ENCODE data around the gene ZSWIM1. TPM values are rescaled to one million over a fixed set of nuclear protein-coding genes. Genes with fewer than 3 reads are reported as not detected.

ZSWIM1 gene
- total RNA-seq, 1 donor from 2014 or later = 9.0 TPM

GRCh38 chr20:45910670-45911485 is 29.9 kb downstream of the ZSWIM1 start:
- H3K9ac ChIP-seq (ENCODE audit: low read length) = peak overlapping the region; percentile 71
- peak overlapping the region; percentile 79 for H3K27ac Mint-ChIP-seq (ENCODE audit: unreplicated experiment)
- peak overlapping the region; percentile 89 for H3K4me3 Mint-ChIP-seq (ENCODE audit: unreplicated experiment)
- peaks cover 2% of the 10 kb centered on the region for H3K79me2 ChIP-seq (ENCODE audit: insufficient read depth, low read length)
- FAIRE-seq (no peak), DNase-seq (ENCODE audit: low read depth) (peak; percentile 100)
- no peaks in the 10 kb centered on the region for H3K27me3 ChIP-seq (ENCODE audit: insufficient read depth, low read length)
- H3K27ac ChIP-seq (ENCODE audit: low read depth, low read length) = peak overlapping the region; percentile 63
- H3K36me3 ChIP-seq (ENCODE audit: insufficient read depth, low read length) = peaks cover 2% of the 10 kb centered on the region
- no peak for TF ChIP-seq CTCF (IDR thresholded peaks at IDR 0.05; ENCODE audit: insufficient read depth, low read depth, low read length)
- H2AFZ ChIP-seq (ENCODE audit: low read depth, low read length) = peak overlapping the region; percentile 83
- no peaks in the 10 kb centered on the region for H3K27me3 Mint-ChIP-seq (ENCODE audit: low read depth, unreplicated experiment)
- peaks cover 12% of the 10 kb centered on the region for H3K4me1 Mint-ChIP-seq (ENCODE audit: low read depth, unreplicated experiment)
- peaks cover 21% of the 10 kb centered on the region for H3K4me1 ChIP-seq (ENCODE audit: insufficient read depth, low read length)
- peak overlapping the region; percentile 54 for H3K4me3 ChIP-seq (ENCODE audit: insufficient read depth, low read depth, low read length)
- H3K9me3 Mint-ChIP-seq (ENCODE audit: unreplicated experiment) = peaks cover 10% of the 10 kb centered on the region
- peak overlapping the region; percentile 89 for H3K4me2 ChIP-seq (ENCODE audit: low read length)
- no peaks in the 10 kb centered on the region for H3K9me3 ChIP-seq (ENCODE audit: insufficient read depth, low read depth, low read length)
- peaks cover 27% of the 10 kb centered on the region for H3K36me3 Mint-ChIP-seq (ENCODE audit: low read depth, unreplicated experiment)
- H4K20me1 ChIP-seq (ENCODE audit: insufficient read depth, low read length) = no peaks in the 10 kb centered on the region

GRCh38 chr20:45911486-45912343 is 30.7 kb downstream of the ZSWIM1 start, which contains the start of gene PLTP:
Gene PLTP (minus strand): TSS chr20:45912155. CDS start chr20:45911452, 703 bp downstream.
- no peak for TF ChIP-seq EZH2 (IDR thresholded peaks at IDR 0.05; ENCODE audit: insufficient read depth, low read length)
- peak; percentile 65 for DNase-seq (ENCODE audit: low read depth)
- peak within 1 kb of the TSS; percentile 71 for H3K9ac ChIP-seq (ENCODE audit: low read length)

GRCh38 chr20:45912344-45912682 is 31.3 kb downstream of the ZSWIM1 start:
- Mint-ChIP-seq H3K9me3 (ENCODE audit: unreplicated experiment) (peaks cover 8% of the 10 kb centered on the region), H3K4me3 (ENCODE audit: unreplicated experiment) (peak overlapping the region; percentile 89), H3K4me1 (ENCODE audit: low read depth, unreplicated experiment) (peaks cover 10% of the 10 kb centered on the region), H3K27ac (ENCODE audit: unreplicated experiment) (peak overlapping the region; percentile 62), H3K27me3 (ENCODE audit: low read depth, unreplicated experiment) (no peaks in the 10 kb centered on the region), H3K36me3 (ENCODE audit: low read depth, unreplicated experiment) (peaks cover 21% of the 10 kb centered on the region)
- H3K4me3 ChIP-seq (ENCODE audit: insufficient read depth, low read depth, low read length) = peak overlapping the region; percentile 54
- peak overlapping the region; percentile 83 for H2AFZ ChIP-seq (ENCODE audit: low read depth, low read length)
- FAIRE-seq (no peak), DNase-seq (ENCODE audit: low read depth) (no peak)
- peaks cover 2% of the 10 kb centered on the region for H3K79me2 ChIP-seq (ENCODE audit: insufficient read depth, low read length)
- peak overlapping the region; percentile 89 for H3K4me2 ChIP-seq (ENCODE audit: low read length)
- peak overlapping the region; percentile 71 for H3K9ac ChIP-seq (ENCODE audit: low read length)
- TF ChIP-seq EZH2 (IDR thresholded peaks at IDR 0.05; ENCODE audit: insufficient read depth, low read length) = no peak
- no peak for TF ChIP-seq CTCF (IDR thresholded peaks at IDR 0.05; ENCODE audit: insufficient read depth, low read depth, low read length)
- peaks cover 16% of the 10 kb centered on the region for H3K4me1 ChIP-seq (ENCODE audit: insufficient read depth, low read length)
- H3K36me3 ChIP-seq (ENCODE audit: insufficient read depth, low read length) = peaks cover under 1% of the 10 kb centered on the region
- no peaks in the 10 kb centered on the region for H3K27me3 ChIP-seq (ENCODE audit: insufficient read depth, low read length)
- H3K9me3 ChIP-seq (ENCODE audit: insufficient read depth, low read depth, low read length) = no peaks in the 10 kb centered on the region
- H3K27ac ChIP-seq (ENCODE audit: low read depth, low read length) = no peak overlapping the region
- H4K20me1 ChIP-seq (ENCODE audit: insufficient read depth, low read length) = no peaks in the 10 kb centered on the region

More at GRCh38 chr20:45911486-45912343, 30.7 kb downstream of the ZSWIM1 start, which contains the start of gene PLTP:
- Mint-ChIP-seq H3K4me3 (ENCODE audit: unreplicated experiment) (peak within 1 kb of the TSS; percentile 89), H3K36me3 (ENCODE audit: low read depth, unreplicated experiment) (peaks cover 25% of the 10 kb centered on the region), H3K9me3 (ENCODE audit: unreplicated experiment) (peaks cover 10% of the 10 kb centered on the region), H3K4me1 (ENCODE audit: low read depth, unreplicated experiment) (peaks cover 10% of the 10 kb centered on the region), H3K27me3 (ENCODE audit: low read depth, unreplicated experiment) (no peaks in the 10 kb centered on the region), H3K27ac (ENCODE audit: unreplicated experiment) (peak within 1 kb of the TSS; percentile 79)
- Histone ChIP-seq H3K4me1 (ENCODE audit: insufficient read depth, low read length) (peaks cover 16% of the 10 kb centered on the region), H3K4me3 (ENCODE audit: insufficient read depth, low read depth, low read length) (peak within 1 kb of the TSS; percentile 54), H3K27me3 (ENCODE audit: insufficient read depth, low read length) (no peaks in the 10 kb centered on the region), H3K36me3 (ENCODE audit: insufficient read depth, low read length) (peaks cover 2% of the 10 kb centered on the region), H3K27ac (ENCODE audit: low read depth, low read length) (peak within 1 kb of the TSS; percentile 63), H2AFZ (ENCODE audit: low read depth, low read length) (peak within 1 kb of the TSS; percentile 83), H3K9me3 (ENCODE audit: insufficient read depth, low read depth, low read length) (no peaks in the 10 kb centered on the region), H3K79me2 (ENCODE audit: insufficient read depth, low read length) (peaks cover 2% of the 10 kb centered on the region), H3K4me2 (ENCODE audit: low read length) (peak within 1 kb of the TSS; percentile 89), H4K20me1 (ENCODE audit: insufficient read depth, low read length) (no peaks in the 10 kb centered on the region)
- FAIRE-seq = no peak
